Right renal pelvis (tissue), 4 donors: ENCODE results near the gene GBF1. TPM values are rescaled to one million over a fixed set of nuclear protein-coding genes. Genes with fewer than 3 reads are reported as not detected.
"Not testable (repeated sequence)": the region's sequence is repeated elsewhere in the genome, so short reads cannot be mapped to it uniquely, and the experiment has no call there.

ENCODE experiments used
- DNase-seq, 4 donors: peaks; one replicate each; pipeline ENCODE4 v3.0.0-alpha.2; 2013; ENCODE audit warnings: low read depth in 4 of 4, low spot score in 3 of 4, missing footprints in 1 of 4
- polyA plus RNA-seq, 4 donors: library from polyadenylated mRNA; unstranded; fragments of 120-200 nt; gene quantifications; one replicate each; pipeline ENCODE4 v1.2.1, GENCODE V29; 2013; ENCODE audit not compliant: insufficient read length in 4 of 4

Gene GBF1
- polyA plus RNA-seq, 4 donors, result 43.1 to 53.1 (median 46.1) TPM

DNA sequence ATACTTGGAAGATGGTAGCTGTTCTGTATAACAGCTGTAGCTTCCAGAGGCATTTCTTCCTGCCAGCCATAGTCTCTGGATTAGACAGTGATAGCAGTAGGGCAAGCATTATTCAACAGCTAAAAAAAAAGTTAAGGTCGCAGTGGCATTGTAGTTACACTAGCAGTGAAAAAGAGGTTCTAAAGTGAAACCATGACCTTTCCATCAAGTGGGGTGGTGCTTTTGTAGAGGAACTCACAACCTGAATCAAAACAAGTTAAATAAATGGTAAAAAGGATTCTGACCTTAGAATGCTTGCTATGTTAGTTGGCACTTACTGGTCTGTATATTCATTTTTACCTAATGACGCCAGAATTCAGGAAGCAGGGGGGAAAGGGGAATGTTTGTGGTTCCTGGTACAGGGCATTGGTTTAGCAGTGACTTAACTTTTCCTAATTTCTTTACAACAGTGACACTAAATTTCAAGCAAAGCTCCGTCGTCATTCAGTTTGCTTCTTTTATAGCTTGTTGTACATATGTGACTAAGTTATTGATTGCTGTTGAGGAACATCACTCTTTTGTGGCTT, 55.0 kb downstream of the GBF1 start:
- DNase-seq, result no peak

DNA sequence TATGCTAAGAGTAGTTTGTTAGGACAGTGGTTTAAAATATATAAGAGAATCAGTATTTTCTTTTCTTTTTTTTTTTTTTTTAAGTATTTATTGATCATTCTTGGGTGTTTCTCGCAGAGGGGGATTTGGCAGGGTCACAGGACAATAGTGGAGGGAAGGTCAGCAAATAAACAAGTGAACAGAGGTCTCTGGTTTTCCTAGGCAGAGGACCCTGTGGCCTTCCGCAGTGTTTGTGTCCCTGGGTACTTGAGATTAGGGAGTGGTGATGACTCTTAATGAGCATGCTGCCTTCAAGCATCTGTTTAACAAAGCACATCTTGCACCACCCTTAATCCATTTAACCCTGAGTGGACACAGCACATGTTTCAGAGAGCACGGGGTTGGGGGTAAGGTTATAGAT, 55.6 kb downstream of the GBF1 start:
- not testable (repeated sequence) for DNase-seq

DNA sequence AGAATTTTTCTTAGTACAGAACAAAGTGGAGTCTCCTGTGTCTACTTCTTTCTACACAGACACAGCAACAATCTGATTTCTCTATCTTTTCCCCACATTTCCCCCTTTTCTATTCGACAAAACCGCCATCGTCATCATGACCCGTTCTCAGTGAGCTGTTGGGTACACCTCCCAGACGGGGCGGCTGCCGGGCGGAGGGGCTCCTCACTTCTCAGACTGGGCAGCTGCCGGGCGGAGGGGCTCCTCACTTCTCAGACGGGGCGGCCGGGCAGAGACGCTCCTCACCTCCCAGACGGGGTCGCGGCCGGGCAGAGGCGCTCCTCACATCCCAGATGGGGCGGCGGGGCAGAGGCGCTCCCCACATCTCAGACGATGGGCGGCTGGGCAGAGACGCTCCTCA, 56.0 kb downstream of the GBF1 start:
- DNase-seq, result not testable (repeated sequence)

DNA sequence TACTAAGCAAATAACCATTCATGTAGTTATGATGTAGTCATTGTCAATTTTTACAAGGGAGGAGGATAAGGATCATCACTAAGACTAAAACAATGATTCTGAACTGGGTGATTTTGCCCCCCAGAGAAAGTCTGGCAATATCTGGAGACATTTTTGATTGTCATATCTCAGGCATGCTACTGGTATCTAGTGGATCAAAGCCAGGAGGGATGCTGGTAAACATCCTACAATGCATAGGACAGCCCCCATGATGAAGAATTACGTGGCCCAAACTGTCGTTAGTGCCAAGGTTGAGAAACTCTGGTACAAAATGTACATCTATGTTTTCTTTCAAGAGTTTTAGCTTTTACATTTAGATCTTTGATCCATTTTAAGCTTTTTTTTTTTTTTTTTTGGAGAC, 57.3 kb downstream of the GBF1 start:
- no peak for DNase-seq

DNA sequence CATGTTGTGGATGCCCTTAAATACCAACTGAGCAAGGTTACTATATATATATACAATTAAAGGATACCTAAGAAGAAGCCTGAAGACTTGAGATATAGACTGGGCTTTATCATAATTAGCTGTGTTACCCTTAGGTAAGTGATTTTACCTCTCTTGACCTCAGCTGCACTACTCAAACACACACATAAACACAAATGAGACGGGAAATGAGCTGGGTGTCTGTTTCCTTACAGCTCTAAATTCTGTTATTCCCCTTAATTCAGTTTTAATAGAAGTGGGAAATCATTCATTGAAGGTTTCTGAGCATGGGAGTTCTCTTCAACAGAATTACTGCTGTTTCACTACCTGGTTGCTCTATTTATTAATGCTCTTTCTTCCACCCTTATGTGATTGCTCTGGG, 60.7 kb downstream of the GBF1 start:
- DNase-seq, result no peak

DNA sequence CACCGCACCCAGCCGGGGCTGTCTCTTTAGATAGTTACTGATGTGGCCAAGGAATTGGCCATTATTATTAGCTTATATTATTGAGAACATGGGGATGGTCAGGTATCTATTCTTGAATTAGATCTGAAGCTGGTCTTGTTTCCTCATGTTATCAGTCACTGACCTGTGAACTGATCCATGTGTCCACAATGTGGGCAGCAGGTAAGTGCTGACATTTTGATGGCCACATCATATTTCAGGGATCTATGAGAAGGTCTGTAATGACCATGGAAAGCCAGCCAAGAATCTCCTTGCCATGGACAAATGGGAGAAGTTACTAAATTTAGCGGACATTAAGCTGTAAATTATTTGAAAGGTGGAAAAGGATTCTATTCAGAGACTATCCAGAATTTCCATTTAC, 61.4 kb downstream of the GBF1 start:
- DNase-seq, result no peak

DNA sequence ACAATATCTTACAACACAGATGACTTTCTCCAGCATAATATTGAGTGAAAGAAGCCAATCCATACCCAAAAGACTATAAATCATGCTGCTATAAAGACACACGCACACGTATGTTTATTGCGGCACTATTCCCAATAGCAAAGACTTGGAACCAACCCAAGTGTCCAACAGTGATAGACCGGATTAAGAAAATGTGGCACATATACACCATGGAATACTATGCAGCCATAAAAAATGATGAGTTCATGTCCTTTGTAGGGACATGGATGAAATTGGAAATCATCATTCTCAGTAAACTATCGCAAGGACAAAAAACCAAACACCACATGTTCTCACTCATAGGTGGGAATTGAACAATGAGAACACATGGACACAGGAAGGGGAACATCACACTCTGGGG, 63.0 kb downstream of the GBF1 start:
- DNase-seq, result not testable (repeated sequence)

DNA sequence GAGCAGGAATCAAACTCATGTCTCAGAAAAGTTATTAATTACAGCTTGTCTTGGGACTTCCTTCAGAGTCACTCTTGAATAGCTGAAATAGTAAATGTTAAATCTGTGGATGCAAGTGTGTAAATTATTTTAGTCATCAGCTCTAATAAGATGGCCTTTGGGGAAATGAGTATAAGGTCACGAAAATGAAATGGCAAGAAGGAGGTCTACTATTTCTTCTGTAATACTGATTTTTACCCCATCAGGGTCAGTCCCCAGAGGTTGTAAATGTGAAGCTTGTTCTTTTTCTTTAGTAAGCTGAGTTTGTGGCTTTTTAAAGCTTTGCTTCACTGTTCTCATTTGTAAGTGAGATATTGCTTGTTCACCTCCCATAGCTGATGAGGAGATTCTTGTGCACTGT, 63.9 kb downstream of the GBF1 start:
- DNase-seq, result no peak

DNA sequence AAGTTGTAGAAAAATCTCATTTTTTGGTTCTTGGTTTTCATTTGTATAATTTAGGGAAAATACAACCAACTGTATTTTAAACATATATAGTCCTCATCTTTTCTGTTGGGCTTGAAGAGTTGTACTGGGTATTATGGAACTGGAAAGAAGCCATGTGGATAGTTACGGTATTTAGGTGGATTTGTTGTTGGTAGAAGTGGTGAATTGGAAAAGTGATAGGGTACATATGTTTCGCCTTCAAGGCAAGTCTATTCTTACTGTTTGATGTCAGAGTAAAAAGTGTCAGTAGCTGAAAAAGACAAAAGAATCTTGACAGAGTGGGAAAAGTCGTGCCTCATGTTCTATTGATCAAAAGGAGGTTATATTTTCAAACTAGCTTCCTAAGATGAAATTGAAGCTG, 64.6 kb downstream of the GBF1 start:
- no peak for DNase-seq

DNA sequence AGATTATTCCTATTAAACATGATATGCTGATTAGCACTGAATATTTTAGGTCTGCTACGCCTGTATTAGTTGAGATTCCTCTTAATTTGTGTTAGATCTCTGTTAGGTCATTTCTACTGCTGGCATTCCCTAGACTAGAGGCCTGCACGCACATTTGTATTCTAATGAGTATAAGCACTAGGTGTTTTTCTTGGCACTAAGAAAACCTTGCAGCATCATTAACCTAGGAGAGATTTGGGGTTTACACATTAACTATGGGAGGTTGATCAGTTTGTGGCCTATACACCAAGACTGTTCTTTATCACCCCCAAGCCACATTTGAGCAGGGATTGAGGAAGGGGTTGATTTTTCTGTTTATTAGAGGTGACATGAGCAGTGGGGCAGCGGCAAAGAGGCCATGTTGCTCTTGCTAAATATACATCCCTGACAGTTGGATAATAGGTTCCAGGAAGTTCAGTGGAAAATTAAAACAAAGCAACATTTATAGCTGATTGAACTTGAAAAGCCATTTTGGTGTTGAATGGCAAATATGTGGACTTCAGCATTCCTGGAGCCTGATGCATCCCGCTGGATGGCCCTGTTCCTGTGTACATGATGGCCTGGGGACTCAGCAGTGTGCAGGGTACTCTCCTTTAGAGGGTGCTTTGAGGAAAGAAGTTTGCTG, 65.2 kb downstream of the GBF1 start:
- DNase-seq, result peak in 1 of 4 donors; percentile 8

DNA sequence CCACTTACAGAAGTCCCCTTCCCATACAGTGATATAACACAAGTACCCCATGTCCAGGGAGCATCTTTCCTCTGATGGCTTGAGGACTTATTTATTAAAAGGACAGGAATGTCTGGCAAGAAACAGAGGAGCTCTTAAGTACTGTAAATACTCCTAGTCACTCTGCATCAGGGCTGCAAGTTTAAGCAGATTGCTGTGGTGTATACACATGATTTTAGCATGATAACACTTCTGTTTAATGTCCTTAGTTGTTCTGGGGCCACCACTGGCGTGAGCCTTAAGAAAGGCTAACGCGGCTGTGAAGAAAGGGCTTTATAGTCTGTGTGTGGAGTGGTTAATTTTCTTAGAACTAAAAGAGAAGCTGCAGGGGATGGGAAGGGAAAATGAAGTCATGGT, 65.7 kb downstream of the GBF1 start:
- DNase-seq, result no peak

DNA sequence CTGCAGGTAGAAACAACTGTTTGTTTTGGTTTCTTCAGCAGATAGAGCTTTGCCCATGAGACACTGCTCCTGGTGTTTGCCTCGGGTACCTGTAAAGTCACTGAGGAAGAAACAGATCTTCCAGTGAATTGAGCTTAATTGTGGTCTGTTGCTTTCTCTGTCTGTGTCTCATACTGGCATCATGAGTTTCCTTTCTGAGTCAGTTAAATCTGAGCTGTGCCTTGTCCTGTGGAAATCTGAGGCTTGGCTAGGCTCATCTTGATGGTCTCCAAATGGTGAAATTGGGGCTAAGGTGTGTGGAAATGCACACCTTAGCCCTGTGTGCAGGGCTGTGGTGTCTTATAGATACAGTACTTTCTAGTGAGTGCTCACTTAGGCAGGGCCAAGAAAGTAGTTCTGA, 67.4 kb downstream of the GBF1 start:
- DNase-seq, result no peak

DNA sequence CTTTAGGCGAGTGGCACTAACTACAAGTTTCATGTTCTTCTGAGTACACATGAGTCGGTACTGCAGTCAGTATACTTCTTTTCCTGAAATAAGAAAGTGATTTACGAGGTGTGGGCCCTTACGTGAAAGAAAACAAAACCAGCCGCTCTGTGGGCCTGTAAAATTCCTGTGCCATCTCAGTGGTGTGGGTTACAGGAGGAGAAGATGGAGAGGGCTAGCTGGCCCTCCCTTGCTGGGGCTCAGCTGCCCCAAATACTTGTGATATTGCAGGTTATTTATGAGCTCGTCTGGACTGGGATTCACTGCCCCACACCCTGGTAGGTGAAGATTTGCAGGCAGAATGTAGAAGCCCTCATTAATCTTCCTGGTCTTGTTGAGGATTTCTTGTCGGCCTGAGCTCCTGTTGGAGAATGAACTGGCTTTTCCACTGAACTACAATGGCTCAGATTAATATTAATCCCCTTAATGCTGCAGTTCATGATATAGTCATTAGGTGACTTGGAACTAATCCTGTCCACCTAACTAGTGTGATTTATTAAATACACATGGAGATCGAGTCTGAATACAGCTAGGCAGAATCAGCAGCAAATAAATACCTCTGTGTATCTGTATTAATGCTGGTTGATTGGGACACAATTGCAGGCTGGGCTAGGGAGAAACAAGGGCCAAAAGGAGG, 68.0 kb downstream of the GBF1 start:
- peak in 2 of 4 donors; percentile 41 to 46 for DNase-seq

DNA sequence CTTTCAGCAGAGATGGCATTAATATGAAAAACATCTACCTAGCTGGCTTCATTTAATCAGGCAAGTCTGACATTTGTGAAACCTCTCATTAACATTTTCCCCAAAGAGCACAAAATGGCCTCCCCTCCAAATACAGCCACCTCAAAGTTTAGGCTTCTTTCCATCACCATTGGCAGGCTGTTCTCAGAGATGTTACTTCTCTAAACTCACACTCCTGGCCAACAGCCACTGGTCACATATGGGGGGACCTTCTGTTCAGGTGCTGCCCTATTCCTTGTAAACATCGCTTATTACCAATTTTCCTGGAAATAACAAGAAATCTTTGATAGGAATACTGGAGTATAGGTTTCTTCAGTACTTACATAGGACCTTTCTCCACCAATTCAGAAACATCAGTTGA, 69.5 kb downstream of the GBF1 start:
- DNase-seq, result no peak

DNA sequence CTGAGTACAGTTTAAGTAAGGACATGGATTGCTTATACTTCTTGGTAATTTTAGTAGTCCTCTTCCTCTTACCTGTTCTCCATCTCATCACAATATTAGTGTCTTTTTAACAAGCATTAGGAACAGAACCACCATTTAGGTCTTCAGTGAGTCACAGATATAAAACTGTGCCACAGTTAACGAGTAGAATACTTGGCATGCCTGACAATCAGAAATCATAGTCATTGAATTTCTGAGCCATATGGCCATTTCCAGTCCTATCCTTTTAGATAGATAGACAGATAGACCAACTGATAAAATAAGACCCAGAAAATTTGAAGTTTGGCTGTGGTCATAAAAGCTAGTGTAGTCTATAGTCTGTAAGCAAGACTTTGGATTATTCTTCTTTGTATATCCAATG, 71.1 kb downstream of the GBF1 start:
- DNase-seq, result no peak

DNA sequence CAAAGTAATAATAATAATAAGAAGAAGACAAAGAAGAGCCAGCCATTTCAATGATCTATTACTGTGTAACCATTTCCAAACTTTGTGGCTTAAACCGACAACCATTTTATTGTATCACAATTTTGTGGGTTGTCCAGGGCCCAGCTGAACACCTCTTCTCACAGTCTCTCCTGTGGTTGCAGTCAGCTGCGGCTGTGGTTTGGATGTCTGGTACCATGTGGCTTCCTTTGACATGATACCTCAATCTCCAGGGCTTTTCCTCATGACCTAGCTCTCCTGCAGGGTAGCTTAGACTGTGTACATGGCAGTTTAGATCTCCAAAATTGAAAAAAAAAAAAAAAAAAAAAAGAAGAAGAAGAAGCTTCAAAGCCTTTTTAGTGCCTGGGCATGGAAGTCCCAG, 77.6 kb downstream of the GBF1 start:
- DNase-seq, result no peak

DNA sequence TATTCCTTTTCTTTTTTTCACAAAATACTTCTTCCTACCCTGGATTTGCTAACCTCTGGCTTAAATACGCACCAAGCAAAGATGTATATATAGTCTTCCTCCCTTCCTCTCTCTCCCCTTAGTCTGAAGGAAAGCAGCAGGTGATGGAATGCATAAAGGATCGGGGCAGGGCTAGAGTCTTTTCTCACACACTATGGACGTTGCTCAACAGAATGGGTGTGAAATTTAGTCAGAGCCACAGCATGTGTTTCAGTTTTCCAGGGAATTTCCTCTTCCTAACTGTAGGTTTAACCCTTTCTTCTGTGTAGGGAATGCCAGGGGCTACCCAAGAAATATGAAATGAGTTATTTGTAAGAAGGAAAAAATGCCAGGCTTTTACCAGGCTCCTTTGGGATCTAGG, 78.7 kb downstream of the GBF1 start:
- no peak for DNase-seq

DNA sequence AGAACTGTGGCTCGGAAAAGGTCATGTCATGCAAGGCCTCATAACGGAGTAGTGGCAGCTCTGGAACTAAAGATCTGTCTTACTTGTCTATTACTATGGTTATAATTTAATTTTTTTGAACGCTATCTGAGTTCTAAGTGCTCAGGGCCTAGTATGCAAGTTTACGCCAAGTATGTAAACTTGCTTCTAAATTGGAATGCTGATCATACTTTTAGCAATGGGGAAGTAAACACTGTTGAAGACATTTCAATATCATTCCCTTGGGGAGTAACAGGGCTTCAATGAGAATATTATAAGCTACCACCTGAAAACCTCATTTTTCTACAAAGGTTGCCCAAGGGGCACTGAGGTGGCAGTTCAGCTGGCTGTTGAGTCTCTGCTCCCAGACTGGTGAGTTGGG, 80.7 kb downstream of the GBF1 start:
- DNase-seq, result no peak

DNA sequence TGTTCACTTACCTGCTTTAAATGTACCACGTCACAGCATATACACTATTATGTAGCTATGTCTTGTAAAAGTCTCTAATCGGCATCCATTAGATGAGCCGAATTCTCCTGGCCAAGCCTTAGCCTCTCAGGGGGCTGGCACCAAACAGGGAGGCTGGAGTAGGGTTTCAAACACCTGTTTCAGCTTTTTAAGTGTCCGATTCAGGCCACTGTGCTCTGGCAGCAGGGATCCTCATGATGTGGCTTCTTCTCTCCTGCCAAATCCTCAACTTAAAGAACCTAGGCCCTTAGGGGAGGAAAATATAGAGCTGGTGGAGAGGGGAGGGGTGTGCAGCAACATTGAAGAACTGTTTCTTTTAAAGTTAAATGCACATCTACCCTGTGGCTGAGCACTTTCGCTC, 81.7 kb downstream of the GBF1 start:
- DNase-seq, result no peak

DNA sequence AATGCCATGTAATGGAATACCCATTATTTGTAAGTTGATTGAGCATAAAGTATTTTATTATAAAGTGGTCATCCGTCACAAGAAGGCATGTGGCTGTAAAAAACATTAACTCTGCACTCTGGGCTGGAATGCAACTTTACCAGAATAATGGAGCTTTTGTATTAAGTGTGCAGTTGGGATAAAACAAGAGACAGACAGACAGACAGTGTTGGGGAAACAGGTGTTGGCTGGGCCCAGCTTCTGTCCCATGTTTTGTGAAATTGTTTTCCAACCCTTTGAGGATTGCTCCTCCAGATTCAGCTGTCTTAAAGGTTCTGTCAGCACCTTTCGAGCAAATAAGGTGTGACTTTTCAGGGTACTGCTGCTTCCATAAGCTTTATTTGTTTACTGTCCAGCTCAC, 82.3 kb downstream of the GBF1 start:
- DNase-seq, result no peak

DNA sequence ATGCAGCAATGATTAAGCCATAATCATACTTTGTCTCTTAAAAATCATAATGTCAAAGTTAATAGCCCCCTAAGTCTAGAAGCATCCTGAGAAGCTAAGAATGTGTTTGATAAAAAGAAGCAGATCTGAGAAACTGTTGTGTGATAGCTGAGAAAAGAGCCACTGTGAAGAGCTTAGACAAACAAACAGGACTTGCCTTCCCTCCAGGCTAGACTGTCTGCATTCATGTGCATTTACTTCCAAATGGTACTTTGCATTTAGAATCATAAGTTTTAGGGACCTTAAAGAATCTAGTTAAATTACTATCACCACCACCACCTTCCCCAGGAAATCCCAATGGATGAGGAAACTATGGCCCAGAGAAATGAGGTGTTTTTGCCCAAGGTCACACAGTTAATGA, 87.4 kb downstream of the GBF1 start:
- no peak for DNase-seq

DNA sequence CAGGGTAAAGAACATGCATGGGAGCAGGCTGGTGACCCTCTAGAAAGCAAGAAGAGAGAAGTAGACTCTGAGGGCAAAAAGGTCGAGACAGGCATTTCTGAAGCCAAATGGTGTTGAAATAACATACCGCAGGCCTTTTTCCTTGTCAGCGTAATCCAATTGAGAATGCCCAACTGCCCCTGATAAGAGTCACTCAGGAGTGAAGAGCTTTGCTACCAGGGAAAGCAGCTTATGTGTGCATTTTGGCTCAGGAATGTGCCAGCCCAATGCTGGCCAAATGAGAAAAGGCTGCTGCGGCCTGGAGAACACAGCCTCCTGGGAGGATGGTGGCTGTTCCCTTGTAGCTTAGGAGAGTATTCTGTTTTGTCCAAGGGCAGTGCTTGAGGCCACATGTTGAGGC, 88.8 kb downstream of the GBF1 start:
- DNase-seq, result no peak
